ENCODE data around the gene MTHFD2L. TPM values are rescaled to one million over a fixed set of nuclear protein-coding genes. Genes with fewer than 3 reads are reported as not detected.

The MTHFD2L gene
- total and polyA plus RNA-seq, 10 of the 15 experiments (the other 5 are each of a cell fraction or from before 2014, with no cell fraction given): 4.8 to 25.4 (median 14.4) TPM

DNA sequence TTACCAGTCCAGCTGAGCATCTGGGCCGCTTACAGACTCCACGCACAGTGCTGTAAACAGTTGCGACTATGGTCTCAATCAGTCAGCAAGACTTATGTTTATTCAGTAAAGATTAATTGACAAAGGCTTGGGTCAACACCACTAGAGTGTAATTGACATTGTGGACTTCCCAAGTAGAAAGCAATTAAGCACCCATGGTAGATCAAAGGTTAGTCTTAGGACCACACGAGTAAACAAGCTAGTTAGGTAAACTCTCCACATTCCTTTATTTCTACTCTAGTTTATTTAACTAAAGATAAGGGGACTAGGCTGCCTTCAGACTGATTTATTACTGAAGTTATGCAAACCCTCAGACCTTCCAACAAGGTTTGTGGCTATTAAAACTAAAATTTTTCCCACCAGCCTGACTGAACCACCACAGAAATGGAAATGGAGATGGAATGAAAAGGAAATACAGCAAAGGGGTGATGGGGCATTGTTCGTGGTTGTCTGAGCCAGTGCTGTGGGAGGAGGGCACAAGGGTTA is 44.2 kb downstream of the MTHFD2L start:
- Histone ChIP-seq H2AFZ (ENCODE audit: control insufficient read depth, low read depth, low read length) (no peak overlapping the region), H3K79me2 (ENCODE audit: control insufficient read depth, insufficient read depth, low read length) (no peaks in the 10 kb centered on the region), H3K36me3 (ENCODE audit: control insufficient read depth in 2 of 2, insufficient read depth in 2 of 2, low read length in 1 of 2) (no peaks in the 10 kb centered on the region), H3K4me1 (ENCODE audit: control insufficient read depth, insufficient read depth, low read length) (peaks cover 29% of the 10 kb centered on the region), H3K4me2 (ENCODE audit: control insufficient read depth, insufficient read depth) (no peak overlapping the region), H3K9me3 (replicated peaks; ENCODE audit: control insufficient read depth, insufficient read depth, low read length) (no peaks in the 10 kb centered on the region), H3K27ac (ENCODE audit: control insufficient read depth, insufficient read depth) (no peak overlapping the region), H3K27me3 (replicated peaks in 1 of 2; ENCODE audit: control insufficient read depth in 2 of 2, insufficient read depth in 2 of 2, low read length in 1 of 2) (no peaks in the 10 kb centered on the region), H3K4me3 (no peak overlapping the region), H3K9ac (ENCODE audit: control insufficient read depth, insufficient read depth, low read length) (no peak overlapping the region), H4K20me1 (ENCODE audit: control insufficient read depth, insufficient read depth) (no peaks in the 10 kb centered on the region)
- CTCF ChIA-PET: interaction anchor here (0.6 to 2.4 kb wide), 3 partner anchors 13 to 68 kb away, joined by 3 to 10 read pairs (median 7); no protein-coding TSS in a partner anchor
- no TSS peak for BruUV-seq (replicated peaks)
- POLR2A ChIA-PET: interaction anchor here (0.8 kb wide), 1 partner anchor 120 kb away, joined by 3 read pairs; no protein-coding TSS in a partner anchor
- RAD21 ChIA-PET (ENCODE audit: unreplicated experiment): no interaction called here
- in situ Hi-C loops (cut with MboI) (no loop called here), intact Hi-C loops (cut with micrococcal nuclease; ENCODE audit: unreplicated experiment) (no loop called here)
- FAIRE-seq (no peak), DNase-seq (ENCODE audit: low read depth, low spot score) (no peak), ATAC-seq (no peak)
- 68% methylated on average over 5 of the region's 5 CpGs for WGBS (ENCODE audit: insufficient coverage, insufficient replicate concordance, low lambda C conversion rate, missing lambda C conversion rate)
- TF ChIP-seq MEF2A (IDR thresholded peaks at IDR 0.05; ENCODE audit: insufficient read depth, low read depth, low read length) (no peak), CEBPZ (IDR thresholded peaks at IDR 0.05; ENCODE audit: low read depth, low read length) (no peak), NR2C1 (IDR thresholded peaks at IDR 0.05) (no peak), SMARCA5 (IDR thresholded peaks at IDR 0.05) (no peak), HSF1 (IDR thresholded peaks at IDR 0.05; ENCODE audit: low read depth, low read length) (no peak), POLR2AphosphoS5 (IDR thresholded peaks at IDR 0.05; ENCODE audit: low read length) (no peak), NKRF (conservative IDR thresholded peaks at IDR 0.05) (no peak), BRCA1 (IDR thresholded peaks at IDR 0.05; ENCODE audit: low read depth, low read length) (no peak), IKZF2 (IDR thresholded peaks at IDR 0.05) (no peak), EGR1 (IDR thresholded peaks at IDR 0.05; ENCODE audit: borderline replicate concordance in 1 of 2, low read depth in 2 of 2, low read length in 2 of 2) (no peak), HDGF (IDR thresholded peaks at IDR 0.05) (no peak)
- SMC1A ChIA-PET (ENCODE audit: uncharacterized antibody, unreplicated experiment): interaction anchor here (1.0 to 1.8 kb wide), 4 partner anchors 13 to 26 kb away, joined by 4 to 7 read pairs (median 4); no protein-coding TSS in a partner anchor
